ENCODE results near the gene FMN1.
"Not testable (repeated sequence)": the region's sequence is repeated elsewhere in the genome, so short reads cannot be mapped to it uniquely, and the experiment has no call there.

Gene FMN1

DNA sequence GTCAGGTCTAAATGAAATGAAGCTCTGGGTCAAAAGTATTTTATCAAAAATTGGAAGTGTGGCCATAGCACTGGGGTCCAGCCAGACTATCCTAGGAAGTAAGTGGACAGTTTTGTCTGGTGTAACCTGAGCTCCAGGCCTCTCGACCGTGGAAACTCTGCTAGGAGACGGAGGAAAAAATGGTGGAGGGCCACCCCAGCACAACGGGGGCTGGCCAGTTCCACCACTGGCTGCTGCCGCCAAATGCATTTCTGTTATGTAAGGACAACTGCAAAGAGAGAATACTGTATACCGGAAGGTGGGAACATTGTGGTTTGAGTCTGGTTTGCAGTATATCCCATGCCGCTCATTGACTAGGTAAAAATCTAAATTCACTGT, 241.0 kb downstream of the FMN1 start:
- H3K4me3 ChIP-seq (replicated peaks; ENCODE audit: low read depth, low read length) = no peak overlapping the region
- TF ChIP-seq, protein P1, sequence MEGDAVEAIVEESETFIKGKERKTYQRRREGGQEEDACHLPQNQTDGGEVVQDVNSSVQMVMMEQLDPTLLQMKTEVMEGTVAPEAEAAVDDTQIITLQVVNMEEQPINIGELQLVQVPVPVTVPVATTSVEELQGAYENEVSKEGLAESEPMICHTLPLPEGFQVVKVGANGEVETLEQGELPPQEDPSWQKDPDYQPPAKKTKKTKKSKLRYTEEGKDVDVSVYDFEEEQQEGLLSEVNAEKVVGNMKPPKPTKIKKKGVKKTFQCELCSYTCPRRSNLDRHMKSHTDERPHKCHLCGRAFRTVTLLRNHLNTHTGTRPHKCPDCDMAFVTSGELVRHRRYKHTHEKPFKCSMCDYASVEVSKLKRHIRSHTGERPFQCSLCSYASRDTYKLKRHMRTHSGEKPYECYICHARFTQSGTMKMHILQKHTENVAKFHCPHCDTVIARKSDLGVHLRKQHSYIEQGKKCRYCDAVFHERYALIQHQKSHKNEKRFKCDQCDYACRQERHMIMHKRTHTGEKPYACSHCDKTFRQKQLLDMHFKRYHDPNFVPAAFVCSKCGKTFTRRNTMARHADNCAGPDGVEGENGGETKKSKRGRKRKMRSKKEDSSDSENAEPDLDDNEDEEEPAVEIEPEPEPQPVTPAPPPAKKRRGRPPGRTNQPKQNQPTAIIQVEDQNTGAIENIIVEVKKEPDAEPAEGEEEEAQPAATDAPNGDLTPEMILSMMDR (IDR thresholded peaks at IDR 0.05; ENCODE audit: low read depth, low read length, missing control alignments) = no peak

DNA sequence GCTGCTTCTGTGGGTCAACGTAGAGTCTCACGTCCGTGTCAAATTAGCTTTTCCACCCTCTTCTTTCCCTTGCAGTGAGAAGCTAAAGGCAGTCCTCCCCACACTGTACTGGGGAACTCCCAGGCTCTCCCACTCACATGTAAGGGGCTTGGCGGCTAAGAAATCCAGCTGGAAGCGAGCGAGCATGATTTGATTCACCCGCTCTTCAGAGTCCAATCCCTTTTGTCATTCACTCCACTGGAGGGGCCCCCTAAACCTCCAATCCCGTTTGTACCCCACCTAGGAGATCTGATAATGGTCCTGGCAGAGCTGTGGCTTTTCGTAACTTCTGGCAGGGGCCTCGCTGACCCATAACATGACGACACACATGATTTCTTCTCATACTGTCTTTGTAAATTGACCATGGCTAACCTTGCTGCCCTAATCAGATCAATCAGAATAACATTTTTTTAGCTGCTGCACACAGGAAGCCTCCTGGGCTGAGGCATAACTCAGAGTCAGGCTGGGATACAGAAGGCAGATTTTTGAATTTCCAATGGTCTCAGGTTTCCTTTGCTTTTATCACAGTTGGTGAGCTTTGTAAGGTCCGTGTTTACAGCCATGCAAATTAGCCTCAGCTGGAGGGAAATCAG, 241.5 kb downstream of the FMN1 start:
- TF ChIP-seq, protein P1 (IDR thresholded peaks at IDR 0.05; ENCODE audit: low read depth, low read length, missing control alignments) = no peak
- DNase-seq (ENCODE audit: extremely low read depth, low read depth) = no peak
- H3K4me3 ChIP-seq (replicated peaks; ENCODE audit: low read depth, low read length) = no peak overlapping the region

More for the DNA sequence above, 241.0 kb downstream of the FMN1 start:
- no peak for DNase-seq (ENCODE audit: extremely low read depth, low read depth)

DNA sequence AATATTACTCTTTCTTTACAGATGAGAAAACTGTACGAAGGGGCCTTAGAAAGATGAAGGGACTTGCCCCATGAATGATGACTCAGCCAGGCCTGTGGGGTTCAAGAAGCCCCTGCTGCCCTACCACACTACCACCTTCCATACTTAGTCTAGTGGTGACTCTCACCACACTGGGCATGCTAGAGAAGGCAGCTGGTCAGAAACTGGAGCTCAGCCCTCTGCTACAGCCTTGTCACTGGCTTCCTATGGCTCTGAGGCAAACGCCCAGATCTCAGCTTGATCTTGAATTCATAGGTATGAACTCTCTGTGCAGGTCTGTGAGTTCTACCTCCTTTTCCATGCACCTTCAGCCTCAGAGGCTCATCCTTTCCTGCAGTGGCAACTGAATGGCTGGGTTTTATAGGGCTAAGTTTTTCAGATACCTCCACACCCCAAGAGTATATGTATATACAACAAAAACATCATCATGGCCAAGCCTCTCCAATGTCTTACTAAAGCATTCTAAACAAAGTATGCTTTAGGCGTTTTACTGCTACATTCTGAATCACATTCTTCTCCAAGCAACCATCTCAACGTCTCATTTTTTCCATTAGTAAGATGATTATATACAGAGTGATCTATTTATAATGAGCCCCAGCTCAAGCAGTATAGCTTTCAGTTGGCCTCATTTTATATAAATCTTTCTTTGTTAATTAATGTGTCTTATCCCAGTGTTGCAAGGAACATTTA, 242.6 kb downstream of the FMN1 start:
- H3K4me3 ChIP-seq (replicated peaks; ENCODE audit: low read depth, low read length) = no peak overlapping the region
- DNase-seq (ENCODE audit: extremely low read depth, low read depth) = no peak
- TF ChIP-seq, protein P1 (IDR thresholded peaks at IDR 0.05; ENCODE audit: low read depth, low read length, missing control alignments) = no peak

DNA sequence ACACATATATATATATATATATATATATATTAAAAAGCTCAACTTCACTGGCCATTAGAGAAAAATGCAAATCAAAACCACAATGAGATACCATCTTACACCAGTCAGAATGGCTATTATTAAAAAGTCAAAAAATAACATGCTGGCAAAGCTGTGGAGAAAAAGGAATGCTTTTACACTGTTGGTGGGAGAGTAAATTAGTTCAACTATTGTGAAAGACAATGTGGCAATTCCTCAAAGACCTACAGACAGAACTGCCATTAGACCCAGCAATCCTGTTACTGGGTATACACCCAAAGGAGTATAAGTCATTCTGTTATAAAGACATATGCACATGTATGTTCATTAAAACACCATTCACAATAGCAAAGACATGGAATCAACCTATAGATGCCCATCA, 244.5 kb downstream of the FMN1 start:
- not testable (repeated sequence) for H3K4me3 ChIP-seq (replicated peaks; ENCODE audit: low read depth, low read length); DNase-seq (ENCODE audit: extremely low read depth, low read depth)

DNA sequence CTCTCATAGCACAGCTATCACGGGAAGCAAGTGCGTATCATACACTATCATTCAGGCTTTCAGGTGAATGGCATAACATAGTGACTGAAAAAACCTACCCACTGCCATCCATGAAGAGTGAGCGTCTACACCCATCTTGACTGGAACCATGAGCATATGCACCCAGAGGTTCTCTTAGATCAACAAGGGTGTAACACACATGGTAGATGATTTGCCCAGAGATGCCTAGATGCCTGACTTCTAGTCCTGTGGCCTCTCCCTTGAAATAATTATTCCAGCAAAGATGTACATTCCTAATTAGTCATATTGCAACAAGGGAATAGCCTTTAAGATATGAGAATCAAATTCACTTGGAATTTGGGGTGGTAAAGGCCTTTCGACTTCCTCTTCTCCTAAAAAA, 248.3 kb downstream of the FMN1 start:
- DNase-seq (ENCODE audit: extremely low read depth, low read depth) = no peak
- TF ChIP-seq, protein P1 (IDR thresholded peaks at IDR 0.05; ENCODE audit: low read depth, low read length, missing control alignments) = no peak
- H3K4me3 ChIP-seq (replicated peaks; ENCODE audit: low read depth, low read length) = no peak overlapping the region

DNA sequence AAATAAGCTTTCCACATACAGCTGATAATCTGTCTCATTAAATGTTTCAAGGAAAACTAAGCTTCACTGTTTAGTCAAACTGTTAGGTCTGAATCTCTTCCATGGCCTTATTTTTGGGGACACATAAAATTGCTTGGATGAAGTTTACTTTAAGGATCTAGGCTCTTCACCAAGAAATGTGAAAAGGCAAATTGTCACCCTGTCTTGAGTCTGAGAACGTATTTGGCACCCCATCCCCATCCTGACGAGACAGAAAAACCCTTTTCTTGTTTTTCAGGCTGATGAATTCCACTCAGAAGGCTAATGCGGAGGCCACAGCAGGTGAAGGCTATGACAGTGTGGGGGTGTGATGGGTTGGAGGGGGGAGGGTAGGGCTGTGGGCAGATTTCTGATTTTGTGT, 250.1 kb downstream of the FMN1 start:
- no peak for DNase-seq (ENCODE audit: extremely low read depth, low read depth)
- H3K4me3 ChIP-seq (replicated peaks; ENCODE audit: low read depth, low read length) = no peak overlapping the region
- TF ChIP-seq, protein P1 (IDR thresholded peaks at IDR 0.05; ENCODE audit: low read depth, low read length, missing control alignments) = no peak

DNA sequence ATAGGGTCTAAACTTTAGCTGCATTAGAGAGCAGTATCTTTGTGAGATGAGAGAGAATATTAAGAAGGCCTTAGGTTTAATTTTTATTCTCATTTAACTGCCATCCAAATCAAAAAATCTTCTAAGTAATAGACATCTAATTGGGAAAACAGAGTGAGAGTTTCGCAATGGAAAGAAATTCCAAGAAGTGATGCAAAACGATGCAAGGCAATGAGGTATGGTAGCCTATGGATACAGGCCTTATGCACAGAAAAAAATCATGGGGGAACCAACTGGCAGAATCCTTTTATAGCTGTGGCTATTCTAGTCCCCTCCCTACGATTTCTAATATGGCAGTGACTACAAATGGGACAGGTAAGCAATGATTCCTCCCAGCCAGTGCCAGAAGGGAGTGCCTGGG, 250.8 kb downstream of the FMN1 start:
- H3K4me3 ChIP-seq (replicated peaks; ENCODE audit: low read depth, low read length) = no peak overlapping the region
- no peak for DNase-seq (ENCODE audit: extremely low read depth, low read depth)
- TF ChIP-seq, protein P1 (IDR thresholded peaks at IDR 0.05; ENCODE audit: low read depth, low read length, missing control alignments) = no peak
